A673 (cell line): ENCODE results near the gene PHIP.

ENCODE experiments used
- CTCF ChIP-seq: fragments of 300-800, 200-600 bp; sonication (generic); conservative IDR thresholded peaks from 2 replicates; pipeline ENCODE4 v1.5.1; 2017; ENCODE audit warnings: low read depth, mild to moderate bottlenecking, antibody characterized with exemption, low read length, moderate library complexity, mixed read lengths
- EZH2 ChIP-seq: fragments of 200-600 bp; sonication (generic); IDR thresholded peaks from 2 replicates; pipeline ENCODE4 v1.6.1; 2017; ENCODE audit warnings: borderline replicate concordance, low read depth, mild to moderate bottlenecking, mixed read lengths, antibody characterized with exemption, low read length; ENCODE audit not compliant: poor library complexity, severe bottlenecking

GRCh38 chr6:78947529-78947928, 130.5 kb downstream of the PHIP start:
- TF ChIP-seq EZH2 = no peak
- TF ChIP-seq CTCF = no peak
